Neural progenitor cell (in vitro differentiated cells): ENCODE results near the gene LIN7C.

ENCODE experiments used
- EZH2 ChIP-seq: fragments of 200-600 bp; sonication (generic); IDR thresholded peaks from 2 replicates; pipeline ENCODE4 v1.6.1; 2017; ENCODE audit warnings: antibody characterized with exemption, mild to moderate bottlenecking, moderate library complexity
- EZH2phosphoT487 ChIP-seq: fragments of 200-600 bp; sonication (generic); IDR thresholded peaks from 2 replicates; pipeline ENCODE4 v1.6.1; 2017; ENCODE audit warnings: antibody characterized with exemption
- TF ChIP-seq, protein P1 (sequence below): fragments of 200-600 bp; sonication (generic); IDR thresholded peaks from 2 replicates; pipeline ENCODE4 v1.5.1; 2017; ENCODE audit warnings: antibody characterized with exemption, mild to moderate bottlenecking

DNA sequence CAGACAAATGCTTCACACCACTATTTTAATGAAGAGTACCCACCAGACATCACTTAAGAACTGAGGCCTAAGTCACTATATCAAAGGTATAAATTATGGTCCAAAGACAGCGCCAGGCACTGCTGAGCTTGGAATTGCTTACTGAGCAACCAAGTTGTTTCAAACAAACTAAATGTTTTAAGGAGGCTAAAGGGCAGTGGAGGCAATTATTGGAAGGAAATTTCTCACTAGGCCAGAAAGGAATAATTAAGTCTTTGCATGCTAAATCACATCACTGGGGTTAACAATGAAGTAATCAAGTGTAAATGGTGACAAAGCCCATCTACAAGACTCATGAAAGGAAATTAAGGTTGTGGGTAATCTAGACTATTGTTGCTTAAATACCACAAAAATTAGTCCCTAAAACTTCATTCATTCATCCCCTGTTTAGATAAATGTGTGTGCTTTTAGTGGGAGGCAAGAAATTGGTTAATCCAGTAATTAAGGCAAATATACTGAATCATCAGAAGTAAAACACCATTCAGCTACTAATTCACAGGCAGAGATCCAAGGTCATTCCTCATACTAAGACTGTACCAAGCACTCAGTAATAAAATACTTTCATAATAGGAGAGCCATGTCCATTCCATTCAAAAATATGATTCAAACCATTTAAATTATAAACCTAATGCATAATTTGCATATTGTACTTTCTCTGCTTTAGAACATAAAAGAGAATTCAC is 55.2 kb downstream of the LIN7C start:
- TF ChIP-seq, protein P1, sequence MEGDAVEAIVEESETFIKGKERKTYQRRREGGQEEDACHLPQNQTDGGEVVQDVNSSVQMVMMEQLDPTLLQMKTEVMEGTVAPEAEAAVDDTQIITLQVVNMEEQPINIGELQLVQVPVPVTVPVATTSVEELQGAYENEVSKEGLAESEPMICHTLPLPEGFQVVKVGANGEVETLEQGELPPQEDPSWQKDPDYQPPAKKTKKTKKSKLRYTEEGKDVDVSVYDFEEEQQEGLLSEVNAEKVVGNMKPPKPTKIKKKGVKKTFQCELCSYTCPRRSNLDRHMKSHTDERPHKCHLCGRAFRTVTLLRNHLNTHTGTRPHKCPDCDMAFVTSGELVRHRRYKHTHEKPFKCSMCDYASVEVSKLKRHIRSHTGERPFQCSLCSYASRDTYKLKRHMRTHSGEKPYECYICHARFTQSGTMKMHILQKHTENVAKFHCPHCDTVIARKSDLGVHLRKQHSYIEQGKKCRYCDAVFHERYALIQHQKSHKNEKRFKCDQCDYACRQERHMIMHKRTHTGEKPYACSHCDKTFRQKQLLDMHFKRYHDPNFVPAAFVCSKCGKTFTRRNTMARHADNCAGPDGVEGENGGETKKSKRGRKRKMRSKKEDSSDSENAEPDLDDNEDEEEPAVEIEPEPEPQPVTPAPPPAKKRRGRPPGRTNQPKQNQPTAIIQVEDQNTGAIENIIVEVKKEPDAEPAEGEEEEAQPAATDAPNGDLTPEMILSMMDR = no peak
- TF ChIP-seq EZH2phosphoT487 = no peak
- no peak for TF ChIP-seq EZH2
